K562 (cell line): Measurements from ENCODE around the gene FKBP3. TPM values are rescaled to one million over a fixed set of nuclear protein-coding genes. Genes with fewer than 3 reads are reported as not detected.

Source experiments
- ATAC-seq: fragments of 200-7000 bp; cut with Tn5 transposase; 3 replicates; pipeline ENCODE4 v1.9.1; 2020; ENCODE audit warnings: moderate library complexity
- BruUV-seq: library from RNA; stranded (reverse); fragments of 400-500 nt; replicated peaks from 2 replicates; lab custom pipeline; 2021; lab: Mats Ljungman, UMichigan
- CTCF ChIA-PET: fragments of 300-600 bp; formaldehyde crosslinking; extraction: SDS; loops from one replicate; lab custom pipeline; 2021; ENCODE audit warnings: low intra/inter-chr PET ratio; lab: Yijun Ruan, JAX
- POLR2A ChIA-PET: fragments of 300-600, 350-650 bp; sonication (Branson Sonifier 250); formaldehyde crosslinking; extraction: SDS; loops from one replicate; lab custom pipeline; 2021; ENCODE audit warnings: antibody characterized with exemption, inconsistent platforms; lab: Yijun Ruan, JAX
- DNase-seq, 4 experiments: peaks; one replicate each; pipeline versions ENCODE4 v3.0.0 to v3.0.0-alpha.2; 2011 to 2018; ENCODE audit warnings: low spot score in 3 of 4, mixed read lengths in 3 of 4; ENCODE audit errors: extremely low read depth in 1 of 4
- FAIRE-seq: peaks from 2 replicates; lab custom pipeline; 2011; peaks lifted over from hg19 to GRCh38; lab: Jason Lieb, UNC
- H2AFZ ChIP-seq: 2 replicates; pipeline ENCODE4 v1.6.0; 2011; ENCODE audit warnings: low read depth, low read length, control low read depth, inconsistent platforms
- H3K27ac ChIP-seq: fragments of 200-600 bp; 3 replicates; pipeline ENCODE4 v1.8.0; 2011; ENCODE audit warnings: low read depth, mild to moderate bottlenecking, control low read depth, inconsistent platforms, low read length, moderate library complexity, mixed read lengths; ENCODE audit errors: extremely low read depth
- H3K27me3 ChIP-seq, 2 experiments: fragments of 300-600 bp in 1 of 2; 2 replicates in 1 of 2; 3 replicates in 1 of 2; pipeline versions ENCODE4 v1.6.0 to v1.8.0; 2011; ENCODE audit warnings: inconsistent platforms in 2 of 2, low read length in 2 of 2, mild to moderate bottlenecking in 1 of 2, mixed read lengths in 1 of 2, moderate library complexity in 1 of 2; ENCODE audit not compliant: control insufficient read depth in 2 of 2, insufficient read depth in 2 of 2
- H3K36me3 ChIP-seq: fragments of 300-600 bp; 3 replicates; pipeline ENCODE4 v1.8.0; 2011; ENCODE audit warnings: mild to moderate bottlenecking, low read length, inconsistent platforms; ENCODE audit not compliant: control insufficient read depth, insufficient read depth
- H3K4me1 ChIP-seq, 2 experiments: fragments of 200-600 bp in 1 of 2; replicated peaks in 1 of 2; 2 replicates in 1 of 2; 3 replicates in 1 of 2; pipeline versions ENCODE4 v1.5.1 to v1.8.0; 2011; ENCODE audit warnings: inconsistent platforms in 2 of 2, low read length in 2 of 2, mild to moderate bottlenecking in 1 of 2, mixed read lengths in 1 of 2, moderate library complexity in 1 of 2; ENCODE audit not compliant: control insufficient read depth in 2 of 2, insufficient read depth in 2 of 2
- H3K4me2 ChIP-seq: 2 replicates; pipeline ENCODE4 v1.6.1; 2011; ENCODE audit warnings: low read length, control low read depth, inconsistent platforms, mixed read lengths; ENCODE audit not compliant: insufficient read depth
- H3K4me3 ChIP-seq: fragments of 200-600 bp; sonication (generic), shearing (Covaris generic); 2 replicates; pipeline ENCODE4 v1.5.1; 2016; ENCODE audit warnings: control low read depth, inconsistent platforms
- H3K79me2 ChIP-seq: fragments of 200-600 bp; 3 replicates; pipeline ENCODE4 v1.8.0; 2011; ENCODE audit warnings: low read length, inconsistent platforms; ENCODE audit not compliant: control insufficient read depth, insufficient read depth
- H3K9ac ChIP-seq, 2 experiments: 2 replicates each; pipeline versions ENCODE4 v1.6.0 to v1.6.1; 2011; ENCODE audit warnings: low read depth in 2 of 2, low read length in 2 of 2, control low read depth in 1 of 2, inconsistent platforms in 1 of 2, mild to moderate bottlenecking in 1 of 2, mixed read lengths in 1 of 2; ENCODE audit not compliant: insufficient read depth in 1 of 2
- H3K9me1 ChIP-seq: one replicate; pipeline ENCODE4 v1.6.0; 2011; ENCODE audit warnings: inconsistent platforms, mild to moderate bottlenecking, low read length, moderate library complexity; ENCODE audit not compliant: control insufficient read depth, insufficient read depth
- H3K9me3 ChIP-seq: replicated peaks from 2 replicates; pipeline ENCODE4 v1.5.1; 2011; ENCODE audit warnings: low read depth, low read length, inconsistent platforms; ENCODE audit not compliant: control insufficient read depth, insufficient read depth
- H4K20me1 ChIP-seq: replicated peaks from 2 replicates; pipeline ENCODE4 v1.6.1; 2011; ENCODE audit warnings: low read length, inconsistent platforms, mixed read lengths; ENCODE audit not compliant: control insufficient read depth, insufficient read depth
- ATF7 ChIP-seq: fragments of 450-650 bp; IDR thresholded peaks from 2 replicates; pipeline ENCODE4 v1.7.1; 2014; ENCODE audit warnings: mild to moderate bottlenecking, moderate library complexity
- ETV5 ChIP-seq: sonication (generic); formaldehyde crosslinking; IDR thresholded peaks from 2 replicates; pipeline ENCODE4 v1.4.0; 2020; ENCODE audit warnings: low read depth, mild to moderate bottlenecking, missing genetic modification reagents
- FOXM1 ChIP-seq, 2 experiments: fragments of 450-650 bp in 1 of 2; sonication (generic) in 1 of 2; formaldehyde crosslinking in 1 of 2; IDR thresholded peaks; 2 replicates each; pipeline versions ENCODE4 v1.6.1 to v1.9.0; 2017 to 2022; ENCODE audit warnings: low read depth in 2 of 2, mild to moderate bottlenecking in 2 of 2, missing genetic modification reagents in 1 of 2, moderate library complexity in 1 of 2
- HLTF ChIP-seq: fragments of 450-650 bp; IDR thresholded peaks from 2 replicates; pipeline ENCODE4 v1.6.1; 2016
- MCM3 ChIP-seq: fragments of 450-650 bp; IDR thresholded peaks from 2 replicates; pipeline ENCODE4 v1.6.1; 2016
- MTF1 ChIP-seq: fragments of 250-450 bp; sonication (Bioruptor Pico); IDR thresholded peaks from 2 replicates; pipeline ENCODE4 v1.9.0; 2021; ENCODE audit warnings: moderate library complexity, mild to moderate bottlenecking, inconsistent platforms, borderline replicate concordance
- PRPF4 ChIP-seq: fragments of 200-400 bp; formaldehyde crosslinking; IDR thresholded peaks from one replicate; pipeline ENCODE4 v1.6.1; 2017; ENCODE audit warnings: low read length, low read depth, mild to moderate bottlenecking; ENCODE audit not compliant: insufficient read depth, poor library complexity, severe bottlenecking
- PTBP1 ChIP-seq: fragments of 200-400 bp; formaldehyde crosslinking; IDR thresholded peaks from 2 replicates; pipeline ENCODE4 v1.6.1; 2017; ENCODE audit warnings: low read depth, low read length
- RBM17 ChIP-seq: fragments of 200-400 bp; formaldehyde crosslinking; IDR thresholded peaks from 2 replicates; pipeline ENCODE4 v1.6.1; 2017; ENCODE audit warnings: low read depth, mild to moderate bottlenecking, low read length, borderline replicate concordance
- STAT5A ChIP-seq: IDR thresholded peaks from 2 replicates; pipeline ENCODE4 v1.6.1; 2012; ENCODE audit warnings: low read length, inconsistent platforms, borderline replicate concordance
- ZBTB1 ChIP-seq: sonication (generic); formaldehyde crosslinking; IDR thresholded peaks from 2 replicates; pipeline ENCODE4 v1.8.1; 2023; ENCODE audit warnings: missing genetic modification reagents, low read depth, mild to moderate bottlenecking, borderline replicate concordance
- ZBTB11 ChIP-seq, 3 experiments: fragments of 200-800 bp in 1 of 3; fragments of 250-450 bp in 1 of 3; fragments of 450-650 bp in 1 of 3; sonication (Bioruptor Pico) in 1 of 3; sonication (Bioruptor generic) in 1 of 3; formaldehyde crosslinking in 1 of 3; IDR thresholded peaks; 2 replicates each; pipeline versions ENCODE4 v1.6.1 to v1.8.0; 2016 to 2022; ENCODE audit warnings: mild to moderate bottlenecking in 2 of 3, missing genetic modification characterization in 2 of 3, missing compliant biosample characterization in 1 of 3, moderate library complexity in 1 of 3
- ZBTB12 ChIP-seq: fragments of 250-450 bp; sonication (Bioruptor Pico); IDR thresholded peaks from 2 replicates; pipeline ENCODE4 v1.4.0; 2020
- ZNF445 ChIP-seq: fragments of 250-450 bp; sonication (Bioruptor Pico); IDR thresholded peaks from 2 replicates; pipeline ENCODE4 v1.4.0; 2020; ENCODE audit warnings: low read depth, mild to moderate bottlenecking, moderate library complexity
- WGBS: fragments of 100-300 bp; shearing (Covaris generic); methylation state at CpG from one replicate; pipeline ENCODE4 v1.1.6; 2016; ENCODE audit warnings: low coverage, mixed read lengths; ENCODE audit not compliant: insufficient coverage; ENCODE audit errors: missing lambda C conversion rate; 5-methylcytosine and 5-hydroxymethylcytosine counted together
- in situ Hi-C: fragments of 300-500 bp; cut with MboI; formaldehyde crosslinking; loops from 4 replicates; pipeline ENCODE4 v1.15.0; 2018; ENCODE audit warnings: inconsistent platforms, mixed read lengths
- intact Hi-C: fragments of 100-400 bp; cut with micrococcal nuclease; formaldehyde crosslinking; loops from 2 replicates; pipeline ENCODE4 v1.14.2; 2022
- polyA plus RNA-seq, 8 experiments: library from polyadenylated mRNA; depleted of rRNA in 4 of 8; stranded (reverse) in 5 of 8; unstranded in 3 of 8; fragments of >200 nt; fragmentation: Nextera tagmentation in 2 of 8; fragmentation: Illumina TruSeq in 1 of 8; extraction: Ambion mirVana in 2 of 8; extraction: Trizol in 1 of 8; gene quantifications; 2 replicates each; pipeline versions ENCODE4 v1.2.1 to v1.2.3, GENCODE V29; 2011 to 2014; ENCODE audit warnings: inconsistent platforms in 1 of 8, missing spikeins in 1 of 8
- total RNA-seq, 7 experiments: library from RNA; depleted of rRNA in 6 of 7; stranded (reverse); fragments of >200 nt in 6 of 7; fragmentation: Illumina TruSeq in 2 of 7; extraction: Trizol in 2 of 7; gene quantifications; 2 replicates each; pipeline versions ENCODE4 v1.2.1 to v1.2.3, GENCODE V29; 2011 to 2021; ENCODE audit warnings: low replicate concordance in 1 of 7

Gene FKBP3
- total and polyA plus RNA-seq, 9 of the 15 experiments (the other 6 are each of a cell fraction or from before 2014, with no cell fraction given) = 43.6 to 107 (median 65.2) TPM

GRCh38 chr14:45094275-45094674, 40.0 kb downstream of the FKBP3 start:
- ChIA-PET POLR2A (no interaction called here), CTCF (no interaction called here)
- no peak overlapping the region for H3K9ac ChIP-seq
- no peak for TF ChIP-seq PTBP1
- TF ChIP-seq MTF1 (CRISPR knock-in tag) = no peak
- TF ChIP-seq ZBTB12 (CRISPR knock-in tag) = no peak
- no peak for TF ChIP-seq PRPF4
- TF ChIP-seq ATF7 = no peak
- TF ChIP-seq STAT5A = no peak
- TF ChIP-seq FOXM1 (IDR thresholded peaks at IDR 0.05; ENCODE audit: low read depth) = no peak
- no peak for TF ChIP-seq FOXM1 (CRISPR knock-in tag; IDR thresholded peaks at IDR 0.05; ENCODE audit: low read depth)
- TF ChIP-seq ETV5 (CRISPR knock-in tag) = no peak
- TF ChIP-seq ZNF445 (CRISPR knock-in tag) = no peak
- no peak for TF ChIP-seq ZBTB1 (CRISPR knock-in tag)
- no peak for TF ChIP-seq ZBTB11 (CRISPR knock-in tag; IDR thresholded peaks at IDR 0.05)
- no peak for TF ChIP-seq MCM3
- no peak for TF ChIP-seq HLTF
- TF ChIP-seq RBM17 = no peak
- DNase-seq (no peak), FAIRE-seq (no peak), ATAC-seq (no peak)
- no peaks in the 10 kb centered on the region for H3K9me1 ChIP-seq
- no peak overlapping the region for H3K4me3 ChIP-seq
- H3K27ac ChIP-seq = no peak overlapping the region
- no peak overlapping the region for H2AFZ ChIP-seq
- no TSS peak for BruUV-seq
- H4K20me1 ChIP-seq = no peaks in the 10 kb centered on the region
- WGBS = 89% methylated on average over 2 of the region's 2 CpGs
- H3K36me3 ChIP-seq = peaks cover 50% of the 10 kb centered on the region
- intact Hi-C loops = no loop called here
- H3K27me3 ChIP-seq = no peaks in the 10 kb centered on the region
- no peak overlapping the region for H3K4me2 ChIP-seq
- H3K4me1 ChIP-seq = no peaks in the 10 kb centered on the region; a peak in 1 of 5 replicates
- H3K79me2 ChIP-seq = peaks cover 59% of the 10 kb centered on the region
- no peaks in the 10 kb centered on the region for H3K9me3 ChIP-seq
- in situ Hi-C loops = no loop called here
